Ureter (tissue), 1 donor: ENCODE data around the gene HOXD13. TPM values are rescaled to one million over a fixed set of nuclear protein-coding genes. Genes with fewer than 3 reads are reported as not detected.

ENCODE experiments used
- DNase-seq: peaks from one replicate; pipeline ENCODE4 v3.0.0-alpha.2; 2020; ENCODE audit warnings: low spot score
- total RNA-seq: library from RNA; stranded (reverse); gene quantifications from one replicate; pipeline ENCODE4 v1.2.4, GENCODE V29; 2023
- donor health status: DM: yes; HTN: yes; CAD: no.

The HOXD13 gene
- total RNA-seq: not detected

DNA sequence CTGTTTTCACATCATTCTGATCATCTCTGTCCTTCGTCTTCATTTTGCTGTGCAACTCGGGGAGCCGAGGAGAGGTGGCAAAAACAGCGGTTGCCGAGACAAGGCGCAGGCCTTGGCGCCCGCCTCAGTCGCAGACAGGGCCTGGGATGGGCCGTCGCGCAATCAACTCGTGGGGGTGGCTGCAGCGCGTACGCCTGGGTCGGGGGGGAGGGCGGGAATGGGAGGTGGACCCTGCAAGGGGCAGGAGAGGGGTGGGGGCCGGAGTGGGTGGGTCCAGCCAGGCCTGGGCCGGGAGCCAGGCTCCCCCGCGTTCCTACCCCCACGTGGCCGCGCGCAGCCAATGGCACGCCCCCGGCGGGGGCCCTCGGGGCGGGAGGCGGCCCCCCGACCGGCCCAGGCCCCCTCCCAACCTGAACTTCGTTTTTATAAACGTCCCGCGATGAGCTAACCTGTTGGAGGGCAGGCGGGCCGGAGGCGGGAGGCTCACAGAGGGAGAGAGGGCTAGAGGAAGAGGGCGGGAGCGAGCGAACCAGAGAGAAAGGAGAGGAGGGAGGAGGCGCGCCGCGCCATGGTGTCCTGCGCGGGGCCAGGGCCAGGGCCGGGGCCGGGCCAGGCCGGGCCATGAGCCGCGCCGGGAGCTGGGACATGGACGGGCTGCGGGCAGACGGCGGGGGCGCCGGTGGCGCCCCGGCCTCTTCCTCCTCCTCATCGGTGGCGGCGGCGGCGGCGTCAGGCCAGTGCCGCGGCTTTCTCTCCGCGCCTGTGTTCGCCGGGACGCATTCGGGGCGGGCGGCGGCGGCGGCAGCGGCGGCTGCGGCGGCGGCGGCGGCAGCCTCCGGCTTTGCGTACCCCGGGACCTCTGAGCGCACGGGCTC is at the start of gene HOXD13:
Gene HOXD13, plus strand, starts transcription at position 452 of the 875 bp plus-strand sequence. Its CDS starts 170 bp downstream, at position 622.
- DNase-seq: no peak

DNA sequence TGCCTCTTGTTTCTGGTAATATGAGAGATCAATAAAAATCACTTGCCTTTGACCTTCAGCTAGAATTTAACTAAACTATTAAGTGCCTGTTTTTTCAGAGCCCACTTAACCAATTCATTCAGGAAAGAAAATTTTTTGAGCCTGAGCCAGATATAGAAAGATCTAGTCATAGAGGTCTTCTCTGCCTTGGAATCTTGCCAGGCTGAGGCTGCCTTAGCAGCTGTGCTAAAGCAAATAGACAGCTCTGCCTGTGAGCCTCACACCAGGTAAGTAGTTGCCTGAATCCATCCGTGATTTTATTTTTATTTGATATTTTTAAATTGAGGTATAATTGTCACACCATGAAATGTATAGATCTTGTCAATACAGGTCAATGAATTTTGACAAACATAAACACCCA is 36.1 kb upstream of the HOXD13 start:
- no peak for DNase-seq

DNA sequence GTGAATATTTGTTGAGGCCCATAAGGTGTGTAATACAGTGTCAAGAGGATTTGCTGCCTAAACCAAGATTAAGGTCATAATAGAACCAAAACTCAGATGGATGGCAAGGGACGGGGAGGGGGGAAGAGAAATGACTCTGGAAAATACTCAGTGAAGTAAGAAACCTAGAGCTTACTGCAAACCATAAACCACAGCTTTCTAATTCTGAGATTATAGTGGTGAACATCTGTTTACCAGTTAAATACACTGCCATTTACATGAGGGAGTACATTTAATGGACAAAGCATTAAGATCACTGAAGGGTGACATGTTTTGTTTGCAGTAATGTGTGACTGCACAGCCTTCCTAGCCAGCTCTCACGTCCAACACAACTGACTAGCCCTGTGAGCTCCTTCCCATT is 28.6 kb upstream of the HOXD13 start:
- no peak for DNase-seq

DNA sequence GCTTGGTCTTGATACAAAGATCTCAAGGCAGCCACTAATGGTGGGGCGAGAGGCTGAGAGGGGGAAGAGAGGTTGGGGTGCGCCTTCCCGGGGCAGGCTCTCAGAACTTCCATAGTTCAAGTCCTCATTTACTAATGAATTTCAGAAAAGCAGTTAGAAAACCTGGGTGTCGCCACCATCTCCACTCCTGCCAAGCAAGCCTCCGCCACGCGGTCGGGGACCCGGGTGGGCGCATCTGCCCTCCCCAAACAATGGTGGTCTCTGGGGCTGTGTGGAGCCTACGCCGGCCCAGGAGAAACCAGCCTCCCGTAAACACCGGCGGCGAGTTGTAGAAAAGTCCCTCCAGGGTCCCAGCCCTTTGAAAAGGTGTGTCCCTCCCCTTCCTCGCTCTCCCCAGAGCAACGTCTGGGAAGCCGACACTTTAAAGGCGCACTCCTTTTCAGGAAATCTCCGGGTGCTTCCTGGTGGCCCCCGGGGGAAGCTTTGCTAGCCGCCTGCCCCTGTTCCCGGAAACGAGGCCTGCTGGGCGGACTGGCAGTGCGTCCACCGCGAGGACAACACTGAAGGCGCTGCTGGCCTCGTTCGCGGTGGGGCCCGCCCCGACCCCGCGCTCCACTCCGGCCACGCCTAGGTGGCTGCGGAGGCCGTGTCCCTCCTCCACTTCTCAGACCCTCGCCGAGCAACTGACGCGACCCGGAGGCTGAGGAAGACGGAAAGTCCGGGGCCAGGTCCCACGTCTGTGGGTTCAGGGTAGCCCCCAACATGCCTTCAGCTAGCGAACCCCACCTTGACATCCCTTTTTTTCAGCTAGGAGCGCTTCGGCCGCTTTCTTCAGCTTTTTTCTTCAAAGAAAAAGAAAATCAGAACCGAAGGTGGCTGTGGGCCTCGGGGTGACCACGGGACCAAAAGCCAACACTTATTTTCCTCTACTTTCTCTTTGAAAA is 25.6 kb upstream of the HOXD13 start:
- DNase-seq: no peak

DNA sequence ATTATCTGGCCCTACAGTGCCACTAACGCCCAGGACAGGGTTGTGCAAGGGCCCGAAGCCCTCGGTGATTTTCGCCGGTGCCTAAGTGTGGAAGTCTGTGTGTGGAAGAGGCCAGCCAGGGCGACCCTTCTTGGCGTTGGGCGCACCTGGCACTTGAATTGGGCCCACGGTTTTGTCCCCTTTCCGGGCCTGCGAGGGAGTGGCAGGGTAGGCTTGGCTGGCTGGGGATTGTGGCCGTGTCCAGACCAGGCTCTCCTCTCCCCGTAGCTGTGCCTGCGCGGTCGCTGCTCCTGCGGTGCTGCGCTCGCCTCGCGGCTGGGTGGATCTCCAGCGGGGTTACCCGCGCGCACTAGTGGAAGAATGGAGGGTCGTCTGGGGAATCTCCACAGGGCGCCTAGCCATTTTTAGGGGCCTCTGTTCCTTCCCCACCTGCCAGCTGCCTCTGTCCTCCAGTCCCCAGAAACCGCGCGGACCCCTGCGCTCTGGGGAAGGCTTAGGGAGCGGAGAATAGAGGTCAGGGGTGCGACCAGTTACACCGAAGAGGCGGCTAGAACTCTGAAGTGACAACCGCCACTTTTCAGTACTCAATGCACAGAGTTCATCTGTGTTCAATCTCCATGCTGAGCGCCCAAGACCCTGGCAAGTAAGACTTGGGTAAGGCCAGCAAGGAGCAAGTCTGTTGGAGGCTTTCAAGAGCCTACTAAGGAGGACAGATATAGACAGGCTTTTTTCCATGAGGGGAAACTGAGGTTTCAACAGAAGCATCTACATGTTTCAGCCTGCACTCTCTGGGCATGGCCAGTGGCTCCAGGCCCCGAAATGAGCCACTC is 24.7 kb upstream of the HOXD13 start:
- DNase-seq: no peak

DNA sequence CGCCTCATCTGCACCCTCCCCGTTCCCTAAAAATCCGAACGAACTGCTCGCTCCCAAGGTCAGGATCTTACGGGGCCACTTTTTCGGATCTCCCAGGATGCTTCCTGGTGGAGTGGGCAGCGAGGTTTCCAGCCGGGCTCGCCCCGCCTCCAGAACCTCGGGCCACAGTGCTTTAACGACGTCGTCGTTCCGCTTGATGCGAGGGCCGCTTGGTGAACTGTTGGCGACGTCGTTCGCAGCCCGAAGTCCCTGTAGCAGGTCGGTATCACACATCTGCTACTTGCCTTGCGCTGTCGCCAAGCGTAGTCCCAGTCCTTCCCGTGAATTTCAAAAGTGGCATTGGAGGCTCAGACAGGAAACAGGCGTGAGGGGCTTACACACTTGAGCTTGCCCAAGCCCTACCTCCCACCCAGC is 24.1 kb upstream of the HOXD13 start:
- DNase-seq: no peak

DNA sequence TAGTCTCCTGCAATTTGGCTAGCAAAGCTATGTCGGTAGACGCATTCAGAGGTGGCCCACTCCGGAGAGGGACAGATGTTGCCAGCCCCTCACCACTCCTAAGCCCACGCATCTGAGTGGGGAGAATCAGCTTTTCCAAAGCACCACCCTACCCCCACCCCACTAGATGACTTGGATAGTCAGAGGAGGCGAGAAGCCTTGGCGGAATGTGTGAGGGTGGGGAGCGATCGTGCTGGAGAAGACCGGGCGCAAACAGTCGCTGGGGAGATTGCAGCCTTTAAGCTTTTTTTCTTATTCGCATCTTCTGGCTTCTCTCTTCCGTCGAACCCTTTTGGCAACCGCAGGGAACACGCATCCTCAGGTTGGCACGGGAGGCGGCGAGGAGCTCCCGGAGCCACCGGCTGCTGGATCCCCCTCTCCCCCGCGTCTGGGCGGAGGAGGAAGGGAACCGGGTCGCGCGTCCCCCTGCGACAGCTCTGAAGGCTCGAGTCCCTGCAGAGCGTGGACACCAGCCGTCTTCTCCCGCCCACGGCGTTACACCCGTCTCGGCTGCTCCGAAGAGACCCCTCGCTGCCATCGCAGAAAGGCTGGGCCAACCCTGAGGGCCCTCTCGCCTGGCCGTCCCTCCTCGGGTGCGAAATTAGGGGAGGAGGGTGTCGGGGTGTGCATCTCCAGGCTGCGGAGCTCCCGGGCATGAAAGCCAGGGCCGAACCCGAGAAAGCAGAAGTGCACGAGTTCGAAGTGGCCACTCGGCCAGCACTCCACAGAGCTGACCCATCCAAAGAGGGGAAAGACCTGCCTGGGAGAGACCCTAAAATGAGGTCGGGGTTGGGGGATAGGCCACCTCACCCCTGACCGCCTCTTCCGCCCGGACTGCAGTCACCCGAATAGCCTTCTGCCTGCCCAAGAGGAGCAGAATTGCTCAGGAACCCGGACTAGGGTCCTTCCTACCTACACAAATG is 20.9 kb upstream of the HOXD13 start:
- no peak for DNase-seq

DNA sequence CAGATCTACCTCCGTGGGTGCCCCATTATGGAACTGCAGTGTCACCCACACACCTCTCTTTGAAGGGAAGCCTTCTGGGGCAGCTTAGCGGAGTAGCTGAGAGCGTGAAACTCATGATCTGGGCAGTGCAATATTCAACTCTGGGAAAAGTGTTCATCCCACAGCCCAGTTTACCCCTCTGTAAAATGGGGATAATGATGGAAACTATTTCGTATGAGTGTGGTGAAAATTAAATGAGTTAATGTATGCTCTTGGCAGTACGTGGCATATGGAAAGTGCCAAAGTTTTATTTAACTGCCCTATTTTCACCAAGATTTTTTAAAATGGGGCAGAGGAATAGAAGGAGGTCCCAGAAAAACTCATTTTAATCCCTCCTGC is 20.2 kb upstream of the HOXD13 start:
- DNase-seq: no peak

DNA sequence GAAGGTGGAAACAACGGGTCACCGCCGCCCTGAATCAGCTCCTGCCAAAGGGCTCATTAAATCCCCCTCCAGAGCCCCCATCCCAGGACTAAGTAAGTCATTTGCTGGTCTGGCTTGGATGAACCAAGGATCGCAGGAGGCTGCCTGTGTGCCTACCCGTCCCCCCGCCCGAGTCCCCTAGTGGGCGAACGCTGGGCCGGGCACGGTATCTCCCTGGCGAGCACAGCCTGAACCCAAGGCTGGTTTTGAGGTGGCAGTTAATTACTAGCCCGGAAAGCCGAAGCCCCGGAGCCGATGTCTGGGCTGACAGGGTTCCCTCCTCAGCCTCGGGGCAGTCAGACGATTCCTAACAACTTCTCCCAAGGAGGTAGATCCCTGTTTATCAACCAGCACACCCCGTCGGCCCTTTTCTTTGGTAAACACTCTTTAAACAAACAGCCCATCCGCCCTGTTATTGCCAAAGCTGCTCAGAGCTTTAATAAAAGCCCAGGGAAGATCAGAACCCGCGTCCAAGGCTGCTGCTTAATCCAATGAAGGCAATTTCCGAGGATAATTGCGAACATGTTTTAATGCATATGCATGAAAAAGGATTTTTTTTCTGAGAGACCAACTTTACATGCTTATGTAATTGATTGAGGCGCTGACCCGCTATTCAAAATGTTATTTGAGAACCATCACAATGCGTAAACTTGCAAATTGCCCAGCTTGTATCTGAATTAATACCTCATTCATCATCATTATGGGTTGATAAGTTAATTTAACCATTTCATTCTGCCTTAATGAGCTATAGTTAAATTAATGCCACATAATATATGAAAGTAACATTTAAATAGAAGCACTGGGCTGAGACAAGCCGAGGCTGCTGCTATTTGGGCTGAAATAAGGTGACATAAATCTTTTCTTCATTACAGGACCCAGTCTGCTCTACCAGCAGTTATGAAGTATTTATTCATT is 19.3 kb upstream of the HOXD13 start:
- DNase-seq: no peak

DNA sequence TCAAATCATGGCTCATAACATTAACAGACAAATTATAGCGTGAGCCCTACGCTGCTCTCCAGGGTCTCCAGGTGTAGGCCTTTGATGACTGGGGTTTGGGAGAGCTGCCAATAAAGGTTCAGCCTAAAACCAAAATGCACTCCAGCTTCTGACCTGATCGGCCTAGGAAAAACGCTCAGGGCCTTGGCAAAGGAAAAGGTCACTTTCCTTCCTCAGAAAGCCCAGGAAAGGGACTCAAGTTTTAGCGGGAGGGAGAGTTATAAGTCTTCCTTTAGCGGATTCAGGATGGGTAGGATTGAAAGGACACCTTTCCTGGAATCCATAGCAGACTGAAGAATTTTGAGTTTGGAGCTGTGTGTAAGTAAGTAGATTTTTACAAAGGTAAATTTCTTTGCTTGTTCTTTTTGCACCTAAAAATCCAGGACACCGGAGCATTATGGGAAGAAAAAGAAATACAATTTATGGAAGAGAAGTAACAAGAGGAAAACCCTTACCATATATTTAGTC is 17.5 kb upstream of the HOXD13 start:
- DNase-seq: no peak

DNA sequence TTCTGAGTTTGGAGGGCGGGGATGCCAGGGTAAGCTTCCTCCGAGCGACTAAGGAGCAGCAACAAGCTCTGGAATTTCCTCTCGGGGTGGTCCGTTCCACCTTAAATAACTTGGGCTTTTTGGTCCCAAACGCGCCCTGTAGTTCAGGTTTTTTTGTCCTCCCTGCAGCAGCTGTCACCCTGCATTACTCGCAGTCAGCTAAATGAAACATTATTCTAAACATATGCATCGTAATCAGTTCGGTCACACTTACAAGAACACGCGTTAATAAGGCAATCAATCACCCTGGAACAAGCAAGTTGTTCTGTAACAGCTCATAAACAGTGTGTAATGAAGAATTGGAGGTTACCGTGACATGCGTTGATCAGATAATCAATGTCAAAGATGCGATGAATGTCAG is 17.0 kb upstream of the HOXD13 start:
- no peak for DNase-seq

DNA sequence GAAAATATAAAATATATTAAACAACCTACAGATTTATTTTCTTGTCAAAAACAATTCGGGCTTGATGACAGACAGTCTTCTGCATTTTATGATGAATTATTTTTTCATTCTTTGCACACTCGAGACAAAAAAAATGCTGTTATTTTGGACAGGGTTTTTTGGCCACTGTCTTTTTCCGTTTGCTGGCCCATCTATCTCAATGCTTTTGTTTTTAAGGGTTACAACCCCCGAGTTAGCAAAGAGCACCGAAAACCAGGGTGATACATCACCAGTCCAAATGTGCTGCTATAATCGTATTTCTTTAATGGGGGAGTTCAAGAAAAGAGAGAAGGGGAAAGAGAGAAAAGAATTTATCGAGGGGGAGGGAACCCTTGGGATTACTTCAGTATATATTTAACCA is 16.5 kb upstream of the HOXD13 start:
- no peak for DNase-seq

DNA sequence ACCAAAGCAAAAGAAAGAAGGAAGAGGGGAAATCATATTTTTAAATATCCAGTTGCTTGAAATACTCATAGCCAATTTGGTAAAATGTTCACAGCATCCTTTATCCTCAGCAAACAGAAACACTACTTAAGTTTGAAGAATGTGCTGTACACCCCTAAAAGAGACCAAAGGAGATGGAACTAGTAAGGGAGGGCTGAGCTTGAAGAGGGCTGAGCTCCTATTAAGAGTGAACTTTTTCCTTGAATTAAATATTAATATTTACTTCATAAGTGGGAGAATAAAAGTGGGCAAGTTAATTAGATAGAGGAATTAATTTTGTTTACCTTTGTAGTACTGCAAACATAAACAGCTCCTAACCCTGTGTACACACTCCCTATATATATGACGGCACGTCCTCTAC is 15.7 kb upstream of the HOXD13 start:
- no peak for DNase-seq

DNA sequence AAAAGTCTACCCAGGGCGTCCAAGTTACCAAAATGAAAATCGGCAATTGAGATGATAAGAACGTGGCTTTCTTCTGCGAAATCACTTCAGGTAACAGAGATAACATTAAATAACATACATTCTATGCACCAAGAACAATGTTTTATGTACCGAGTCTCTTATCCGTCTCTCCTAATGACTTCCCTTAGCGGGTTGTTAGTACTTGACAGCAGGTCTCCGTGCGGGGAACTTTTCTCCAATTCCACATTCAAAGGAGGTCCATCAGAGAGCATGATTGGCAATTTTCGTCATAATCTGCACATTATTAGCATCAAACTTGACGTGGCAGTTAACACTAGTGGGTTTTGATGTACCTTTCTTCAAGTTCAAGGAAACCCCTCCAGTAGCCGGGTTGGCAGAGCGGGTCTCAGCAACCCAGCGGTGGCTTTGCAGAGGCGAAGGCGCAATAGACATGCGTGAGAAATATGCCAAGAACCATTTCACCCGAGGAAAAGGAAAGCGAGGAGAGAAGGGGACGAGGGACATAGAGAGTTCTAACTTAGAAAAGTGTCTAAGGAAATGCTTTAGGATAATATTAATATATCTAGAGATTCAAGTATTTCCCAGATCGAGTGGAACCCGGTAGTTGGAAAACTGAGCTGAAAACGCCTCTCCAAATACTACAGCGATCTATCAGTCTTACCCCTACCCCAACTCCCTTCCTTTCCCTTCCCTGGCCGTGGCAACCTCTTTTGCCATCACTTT is 13.8 kb upstream of the HOXD13 start:
- DNase-seq: no peak

DNA sequence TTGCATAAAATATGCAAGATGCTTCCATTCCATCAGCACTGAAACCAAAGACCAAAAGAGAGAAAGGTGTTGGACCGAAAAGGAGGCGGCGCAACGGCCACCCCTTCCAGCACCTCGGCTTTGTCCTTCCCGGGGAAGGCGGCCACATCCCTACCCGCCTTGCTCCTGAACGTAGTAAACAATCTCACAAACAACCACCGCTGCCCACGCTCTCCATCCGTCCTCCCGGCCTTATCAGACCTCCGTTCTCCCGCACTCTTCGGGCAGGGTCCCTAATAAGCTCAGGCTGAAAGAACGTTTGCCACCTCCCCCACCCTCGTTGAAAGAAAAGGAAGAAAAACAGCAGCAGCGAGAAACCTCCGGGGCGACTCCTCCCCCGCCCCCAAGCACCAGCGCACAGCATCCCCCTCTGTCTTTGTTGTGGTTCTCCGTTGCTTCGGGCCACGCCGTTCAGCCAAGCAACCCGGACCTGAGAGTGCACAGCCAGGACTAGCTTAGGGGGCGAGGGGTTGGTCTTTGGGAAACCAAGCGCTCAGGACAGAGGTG is 13.2 kb upstream of the HOXD13 start:
- no peak for DNase-seq

DNA sequence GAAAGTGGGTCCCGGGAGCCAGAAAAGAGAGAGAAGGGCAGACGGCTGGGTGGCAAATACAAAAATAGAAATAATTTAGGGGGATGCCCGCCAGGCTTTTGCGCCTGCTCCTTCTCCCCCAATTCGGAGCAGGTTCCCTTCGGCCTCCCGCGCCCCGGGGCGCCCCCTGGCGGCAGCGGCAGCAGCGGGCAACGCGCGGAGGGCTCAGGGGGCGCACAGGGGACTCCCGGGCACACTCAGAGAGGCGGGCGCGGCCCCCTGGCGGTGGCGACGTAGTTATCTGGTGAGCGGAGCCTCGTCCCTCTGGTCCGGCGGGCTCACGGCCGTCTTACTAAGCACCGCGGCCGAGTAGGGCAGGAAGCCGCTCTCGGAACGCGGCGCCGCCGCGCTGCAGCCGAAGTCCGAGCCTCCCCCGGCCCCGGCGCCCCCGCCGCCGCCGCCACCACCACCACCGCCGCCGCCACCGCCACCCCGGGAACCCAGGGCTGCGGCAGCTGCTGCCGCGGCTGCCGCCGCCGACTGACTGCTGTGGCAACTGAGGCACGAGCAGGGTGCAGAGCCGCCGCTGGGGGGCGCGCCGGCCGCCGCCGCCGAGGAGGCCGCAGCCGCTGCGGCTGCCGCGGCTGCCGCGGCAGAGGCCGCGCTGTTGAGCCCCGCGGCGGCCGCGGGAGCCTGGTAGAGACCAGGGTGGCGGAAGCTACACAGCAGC is 12.5 kb upstream of the HOXD13 start:
- no peak for DNase-seq

DNA sequence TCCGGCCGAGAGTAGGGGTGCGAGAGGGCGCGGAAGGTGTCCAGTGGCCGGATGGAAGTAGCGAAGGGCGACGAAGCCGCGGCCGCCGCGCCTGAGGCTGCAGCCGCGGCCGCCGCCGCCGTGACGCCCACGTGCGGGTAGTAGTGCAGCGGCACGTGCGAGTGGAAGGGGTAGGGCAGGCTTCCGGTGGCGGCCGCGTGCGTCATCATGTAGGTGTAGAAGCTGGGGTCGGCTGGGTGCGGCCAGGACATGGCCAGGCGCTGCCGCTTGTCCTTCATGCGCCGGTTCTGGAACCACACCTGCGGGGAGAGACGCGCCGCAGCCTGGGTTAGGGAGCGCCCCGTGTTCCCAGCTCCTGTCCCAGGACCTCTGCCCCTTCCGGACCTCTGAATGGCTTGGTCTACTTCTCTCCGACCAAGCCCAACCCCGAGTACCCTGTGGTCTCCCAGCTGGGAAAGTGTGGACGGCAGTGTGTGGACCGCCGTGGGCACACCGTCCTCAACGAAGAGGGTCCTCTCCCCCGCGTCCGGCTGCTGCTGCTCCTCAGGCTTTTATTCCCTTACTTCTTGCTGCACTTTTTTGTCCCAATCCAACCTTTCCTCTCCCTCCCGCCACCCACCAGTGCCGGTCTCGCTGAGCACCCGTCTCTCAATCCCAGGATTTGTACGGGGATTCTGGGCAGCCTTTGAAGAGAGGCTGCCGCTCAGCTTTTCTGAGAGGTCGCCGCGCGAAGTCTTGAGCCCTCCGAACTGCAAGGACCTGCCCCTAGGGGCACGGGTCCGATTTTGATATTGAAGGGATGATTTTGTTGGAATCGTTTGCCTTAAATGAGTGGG is 11.8 kb upstream of the HOXD13 start:
- no peak for DNase-seq
